ENCODE measurements around the gene CCNL2.

GRCh38 chr1:1403653-1404052, 4.5 kb upstream of the CCNL2 start:
- TF ChIP-seq REST (tag by site-specific recombination; IDR thresholded peaks at IDR 0.05) = no peak
- TF ChIP-seq ZNF670 (tag by site-specific recombination; IDR thresholded peaks at IDR 0.05; ENCODE audit: low read depth) = no peak
- no peak for TF ChIP-seq ZFP41 (tag by site-specific recombination; IDR thresholded peaks at IDR 0.05; ENCODE audit: borderline replicate concordance)
- no peak for TF ChIP-seq CTCF (tag by site-specific recombination; IDR thresholded peaks at IDR 0.05)
- no peak for TF ChIP-seq ZNF398 (tag by site-specific recombination; IDR thresholded peaks at IDR 0.05)
- no peak for TF ChIP-seq ZBTB1 (tag by site-specific recombination; IDR thresholded peaks at IDR 0.05)
- TF ChIP-seq ZNF768 (tag by site-specific recombination; IDR thresholded peaks at IDR 0.05) = no peak
- no peak for TF ChIP-seq OSR2 (tag by site-specific recombination; IDR thresholded peaks at IDR 0.05)
- TF ChIP-seq PRDM1 (tag by site-specific recombination; IDR thresholded peaks at IDR 0.05) = no peak
- TF ChIP-seq GLI4 (tag by site-specific recombination; IDR thresholded peaks at IDR 0.05) = no peak
- TF ChIP-seq ZNF792 (tag by site-specific recombination; IDR thresholded peaks at IDR 0.05) = no peak
